ENCODE results near the gene FGF6. TPM values are rescaled to one million over a fixed set of nuclear protein-coding genes. Genes with fewer than 3 reads are reported as not detected.

The FGF6 gene
- total and polyA plus RNA-seq, 9 of the 15 experiments (the other 6 are each of a cell fraction or from before 2014, with no cell fraction given), result 0.14 TPM; not detected in 8

GRCh38 chr12:4443616-4444015, 2.0 kb downstream of the FGF6 start (continued):
- no peak for TF ChIP-seq KAT8 (IDR thresholded peaks at IDR 0.05; ENCODE audit: low read depth)
- no peak for TF ChIP-seq ZBTB1 (CRISPR knock-in tag; IDR thresholded peaks at IDR 0.05; ENCODE audit: borderline replicate concordance, low read depth)
- no peak for TF ChIP-seq MYC (IDR thresholded peaks at IDR 0.05; ENCODE audit: low read depth, low read length)
- no peak for TF ChIP-seq MYC (CRISPR knock-in tag; IDR thresholded peaks at IDR 0.05; ENCODE audit: borderline replicate concordance, low read depth)
- TF ChIP-seq DEAF1 (CRISPR knock-in tag; IDR thresholded peaks at IDR 0.05), result no peak
- no peak for TF ChIP-seq TAF7 (tag; IDR thresholded peaks at IDR 0.05)

GRCh38 chr12:4441355-4442335, 4.0 kb downstream of the FGF6 start:
- no peak for DNase-seq (ENCODE audit: extremely low read depth in 1 of 4, low spot score in 3 of 4)
- Histone ChIP-seq H3K9me3 (replicated peaks; ENCODE audit: control insufficient read depth, insufficient read depth, low read depth, low read length) (no peaks in the 10 kb centered on the region), H3K4me1 (replicated peaks in 1 of 2; ENCODE audit: control insufficient read depth in 2 of 2, insufficient read depth in 2 of 2, low read length in 2 of 2) (no peaks in the 10 kb centered on the region; a peak in 1 of 5 replicates), H3K36me3 (ENCODE audit: control insufficient read depth, insufficient read depth, low read length) (no peaks in the 10 kb centered on the region), H3K27ac (ENCODE audit: extremely low read depth, low read depth, low read length) (no peak overlapping the region), H3K27me3 (ENCODE audit: control insufficient read depth in 2 of 2, insufficient read depth in 2 of 2, low read length in 2 of 2) (peaks cover 14 to 39% of the 10 kb centered on the region in 2 experiments; a peak in 4 of 5 replicates), H3K4me3 (no peak overlapping the region), H3K9ac (ENCODE audit: insufficient read depth in 1 of 2, low read depth in 2 of 2, low read length in 2 of 2) (no peak overlapping the region), H2AFZ (ENCODE audit: low read depth, low read length) (no peak overlapping the region), H3K9me1 (ENCODE audit: control insufficient read depth, insufficient read depth, low read length) (no peaks in the 10 kb centered on the region), H4K20me1 (replicated peaks; ENCODE audit: control insufficient read depth, insufficient read depth, low read length) (no peaks in the 10 kb centered on the region; the same call in 1 of the 2 replicates), H3K79me2 (ENCODE audit: control insufficient read depth, insufficient read depth, low read length) (no peaks in the 10 kb centered on the region), H3K4me2 (ENCODE audit: insufficient read depth, low read length) (no peak overlapping the region)
- in situ Hi-C loops (cut with MboI) (no loop called here), intact Hi-C loops (cut with micrococcal nuclease) (no loop called here)
- WGBS (ENCODE audit: insufficient coverage, low coverage, missing lambda C conversion rate), result under 1% methylated on average over 12 of the region's 19 CpGs
- BruUV-seq (replicated peaks), result no TSS peak
- FAIRE-seq, result no peak
- ATAC-seq, result no peak
- CTCF ChIA-PET (ENCODE audit: low intra/inter-chr PET ratio), result no interaction called here
- no peak for TF ChIP-seq JUND (IDR thresholded peaks at IDR 0.05; ENCODE audit: borderline replicate concordance, low read depth, low read length)
- no peak for TF ChIP-seq JUND (tag; IDR thresholded peaks at IDR 0.05; ENCODE audit: borderline replicate concordance, low read depth, low read length)
- TF ChIP-seq ESRRA (IDR thresholded peaks at IDR 0.05; ENCODE audit: borderline replicate concordance, low read depth), result no peak
- POLR2A ChIA-PET, result interaction anchor here (0.6 kb wide), 1 partner anchor 122 kb away, joined by 3 read pairs; no protein-coding TSS in a partner anchor
